Measurements from ENCODE around the gene HHEX. TPM values are rescaled to one million over a fixed set of nuclear protein-coding genes. Genes with fewer than 3 reads are reported as not detected.

The HHEX gene
- total RNA-seq, 1 donor from 2014 or later = 1.6 TPM

DNA sequence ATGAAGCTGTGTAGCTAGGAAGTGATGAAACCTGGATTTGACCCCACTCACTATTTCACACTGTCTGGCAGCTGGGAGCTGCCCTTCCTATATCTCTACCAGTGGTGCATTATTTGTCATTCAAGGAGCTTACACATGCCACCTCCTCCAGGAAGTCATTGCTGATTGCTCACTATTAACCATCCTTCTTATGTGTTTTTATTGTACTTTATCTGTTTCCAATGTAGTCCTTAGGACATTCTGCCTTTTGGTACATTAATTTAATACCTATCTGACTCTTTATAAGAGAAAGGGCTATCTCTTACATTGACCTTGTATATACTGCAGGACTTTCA is 31.0 kb downstream of the HHEX start:
- H3K36me3 ChIP-seq (ENCODE audit: control insufficient read depth, insufficient read depth, low read length) = no peaks in the 10 kb centered on the region
- H3K27me3 ChIP-seq (ENCODE audit: control insufficient read depth, insufficient read depth, low read length) = peaks cover 9% of the 10 kb centered on the region
- DNase-seq (ENCODE audit: low read depth) = no peak
- no peak overlapping the region for H3K4me3 ChIP-seq (ENCODE audit: low read depth, low read length)
- TF ChIP-seq, protein P1, sequence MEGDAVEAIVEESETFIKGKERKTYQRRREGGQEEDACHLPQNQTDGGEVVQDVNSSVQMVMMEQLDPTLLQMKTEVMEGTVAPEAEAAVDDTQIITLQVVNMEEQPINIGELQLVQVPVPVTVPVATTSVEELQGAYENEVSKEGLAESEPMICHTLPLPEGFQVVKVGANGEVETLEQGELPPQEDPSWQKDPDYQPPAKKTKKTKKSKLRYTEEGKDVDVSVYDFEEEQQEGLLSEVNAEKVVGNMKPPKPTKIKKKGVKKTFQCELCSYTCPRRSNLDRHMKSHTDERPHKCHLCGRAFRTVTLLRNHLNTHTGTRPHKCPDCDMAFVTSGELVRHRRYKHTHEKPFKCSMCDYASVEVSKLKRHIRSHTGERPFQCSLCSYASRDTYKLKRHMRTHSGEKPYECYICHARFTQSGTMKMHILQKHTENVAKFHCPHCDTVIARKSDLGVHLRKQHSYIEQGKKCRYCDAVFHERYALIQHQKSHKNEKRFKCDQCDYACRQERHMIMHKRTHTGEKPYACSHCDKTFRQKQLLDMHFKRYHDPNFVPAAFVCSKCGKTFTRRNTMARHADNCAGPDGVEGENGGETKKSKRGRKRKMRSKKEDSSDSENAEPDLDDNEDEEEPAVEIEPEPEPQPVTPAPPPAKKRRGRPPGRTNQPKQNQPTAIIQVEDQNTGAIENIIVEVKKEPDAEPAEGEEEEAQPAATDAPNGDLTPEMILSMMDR (IDR thresholded peaks at IDR 0.05; ENCODE audit: insufficient read depth, low read length, poor library complexity, severe bottlenecking) = no peak

DNA sequence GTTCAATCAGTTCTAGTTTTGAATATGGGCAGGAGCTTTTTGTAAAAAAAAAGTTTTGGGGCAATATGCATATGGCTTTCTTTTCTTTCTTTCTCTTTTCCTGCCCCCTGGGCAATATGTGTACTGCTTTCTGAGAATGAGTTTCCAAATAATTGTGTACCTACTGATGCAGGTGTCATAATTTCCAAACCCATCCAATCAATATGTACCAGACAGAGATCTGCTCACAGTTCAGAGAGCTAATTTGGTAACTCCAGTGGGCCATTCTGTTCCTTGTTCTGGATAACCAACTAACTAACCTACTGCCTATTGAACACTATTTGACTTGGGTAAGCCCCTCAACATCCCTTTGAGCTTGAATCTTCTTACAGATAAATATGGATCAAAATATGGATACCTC is 32.6 kb downstream of the HHEX start:
- TF ChIP-seq, protein P1 (IDR thresholded peaks at IDR 0.05; ENCODE audit: insufficient read depth, low read length, poor library complexity, severe bottlenecking) = no peak
- H3K27me3 ChIP-seq (ENCODE audit: control insufficient read depth, insufficient read depth, low read length) = peaks cover 9% of the 10 kb centered on the region

GRCh38 chr10:92727141-92727540 is 37.4 kb downstream of the HHEX start:
- Histone ChIP-seq H3K36me3 (ENCODE audit: control insufficient read depth, insufficient read depth, low read length) (no peaks in the 10 kb centered on the region), H3K27me3 (ENCODE audit: control insufficient read depth, insufficient read depth, low read length) (peaks cover 7% of the 10 kb centered on the region), H3K4me3 (ENCODE audit: low read depth, low read length) (no peak overlapping the region)
- no peak for DNase-seq (ENCODE audit: low read depth)
- TF ChIP-seq, protein P1 (IDR thresholded peaks at IDR 0.05; ENCODE audit: insufficient read depth, low read length, poor library complexity, severe bottlenecking) = no peak

More for the DNA sequence above, 32.6 kb downstream of the HHEX start:
- Histone ChIP-seq H3K4me3 (ENCODE audit: low read depth, low read length) (no peak overlapping the region), H3K36me3 (ENCODE audit: control insufficient read depth, insufficient read depth, low read length) (no peaks in the 10 kb centered on the region)
- DNase-seq (ENCODE audit: low read depth) = no peak

- TF ChIP-seq, protein P1 (IDR thresholded peaks at IDR 0.05; ENCODE audit: insufficient read depth, low read length, poor library complexity, severe bottlenecking) = no peak
- Histone ChIP-seq H3K36me3 (ENCODE audit: control insufficient read depth, insufficient read depth, low read length) (no peaks in the 10 kb centered on the region), H3K27me3 (ENCODE audit: control insufficient read depth, insufficient read depth, low read length) (peaks cover 7% of the 10 kb centered on the region), H3K4me3 (ENCODE audit: low read depth, low read length) (no peak overlapping the region)
- no peak for DNase-seq (ENCODE audit: low read depth)
These were observed 37.8 kb downstream of the HHEX start for GRCh38 chr10:92727550-92727949.

GRCh38 chr10:92729886-92730285 is 40.1 kb downstream of the HHEX start:
- no peaks in the 10 kb centered on the region for H3K36me3 ChIP-seq (ENCODE audit: control insufficient read depth, insufficient read depth, low read length)
- no peak for DNase-seq (ENCODE audit: low read depth)
- TF ChIP-seq, protein P1 (IDR thresholded peaks at IDR 0.05; ENCODE audit: insufficient read depth, low read length, poor library complexity, severe bottlenecking) = no peak

DNA sequence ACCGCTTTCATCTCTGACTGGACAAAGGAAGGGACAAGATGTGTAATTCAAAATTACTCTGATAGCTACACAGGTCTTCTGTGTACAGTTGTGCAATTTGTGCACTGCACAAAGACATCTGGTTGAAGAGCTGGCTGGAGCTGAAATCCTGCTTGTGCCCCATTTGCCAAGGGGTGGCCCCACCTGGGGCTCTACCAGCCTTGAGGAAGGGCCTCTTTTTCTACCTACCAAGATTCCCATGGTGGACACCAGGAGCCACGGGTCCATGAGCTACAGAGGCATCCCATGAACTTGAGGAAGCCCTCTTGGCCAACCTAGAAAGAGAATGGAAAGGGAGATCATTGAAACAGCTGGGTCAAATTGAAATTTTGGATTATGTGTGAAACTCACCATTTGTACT is 43.2 kb downstream of the HHEX start:
- no peaks in the 10 kb centered on the region for H3K27me3 ChIP-seq (ENCODE audit: control insufficient read depth, insufficient read depth, low read length)
- no peaks in the 10 kb centered on the region for H3K36me3 ChIP-seq (ENCODE audit: control insufficient read depth, insufficient read depth, low read length)
- no peak overlapping the region for H3K4me3 ChIP-seq (ENCODE audit: low read depth, low read length)
- DNase-seq (ENCODE audit: low read depth) = no peak
- TF ChIP-seq, protein P1 (IDR thresholded peaks at IDR 0.05; ENCODE audit: insufficient read depth, low read length, poor library complexity, severe bottlenecking) = no peak

More at GRCh38 chr10:92729886-92730285, 40.1 kb downstream of the HHEX start:
- no peaks in the 10 kb centered on the region for H3K27me3 ChIP-seq (ENCODE audit: control insufficient read depth, insufficient read depth, low read length)
- no peak overlapping the region for H3K4me3 ChIP-seq (ENCODE audit: low read depth, low read length)

Data from kidney epithelial cell (primary cell).